ENCODE results near the gene SOWAHB.

Gene SOWAHB

DNA sequence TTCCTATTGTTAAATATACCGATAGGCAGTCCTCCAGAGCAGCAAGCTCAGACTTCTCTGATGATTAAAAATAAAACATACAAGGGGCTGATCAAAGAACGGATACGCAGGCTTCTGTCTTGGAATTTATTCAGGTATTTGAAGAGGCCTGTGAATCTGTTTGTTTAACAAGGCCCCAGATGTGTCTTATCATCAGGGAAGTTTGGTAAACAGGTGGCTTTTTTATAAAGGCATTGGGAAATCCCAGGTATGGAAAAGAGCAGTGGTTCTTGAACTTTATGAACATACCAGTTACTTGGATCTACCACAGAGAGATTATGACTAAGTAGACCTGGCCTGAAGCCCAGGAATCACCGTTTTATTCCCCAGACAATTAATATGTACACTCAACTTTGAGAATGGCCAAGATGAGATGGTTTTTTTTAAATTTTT, 47.9 kb downstream of the SOWAHB start:
- DNase-seq = no peak
